ENCODE results near the gene DNAL4. TPM values are rescaled to one million over a fixed set of nuclear protein-coding genes. Genes with fewer than 3 reads are reported as not detected.

The DNAL4 gene
- total RNA-seq, 2 experiments from 2014 or later, result 1.9 to 2.7 TPM

DNA sequence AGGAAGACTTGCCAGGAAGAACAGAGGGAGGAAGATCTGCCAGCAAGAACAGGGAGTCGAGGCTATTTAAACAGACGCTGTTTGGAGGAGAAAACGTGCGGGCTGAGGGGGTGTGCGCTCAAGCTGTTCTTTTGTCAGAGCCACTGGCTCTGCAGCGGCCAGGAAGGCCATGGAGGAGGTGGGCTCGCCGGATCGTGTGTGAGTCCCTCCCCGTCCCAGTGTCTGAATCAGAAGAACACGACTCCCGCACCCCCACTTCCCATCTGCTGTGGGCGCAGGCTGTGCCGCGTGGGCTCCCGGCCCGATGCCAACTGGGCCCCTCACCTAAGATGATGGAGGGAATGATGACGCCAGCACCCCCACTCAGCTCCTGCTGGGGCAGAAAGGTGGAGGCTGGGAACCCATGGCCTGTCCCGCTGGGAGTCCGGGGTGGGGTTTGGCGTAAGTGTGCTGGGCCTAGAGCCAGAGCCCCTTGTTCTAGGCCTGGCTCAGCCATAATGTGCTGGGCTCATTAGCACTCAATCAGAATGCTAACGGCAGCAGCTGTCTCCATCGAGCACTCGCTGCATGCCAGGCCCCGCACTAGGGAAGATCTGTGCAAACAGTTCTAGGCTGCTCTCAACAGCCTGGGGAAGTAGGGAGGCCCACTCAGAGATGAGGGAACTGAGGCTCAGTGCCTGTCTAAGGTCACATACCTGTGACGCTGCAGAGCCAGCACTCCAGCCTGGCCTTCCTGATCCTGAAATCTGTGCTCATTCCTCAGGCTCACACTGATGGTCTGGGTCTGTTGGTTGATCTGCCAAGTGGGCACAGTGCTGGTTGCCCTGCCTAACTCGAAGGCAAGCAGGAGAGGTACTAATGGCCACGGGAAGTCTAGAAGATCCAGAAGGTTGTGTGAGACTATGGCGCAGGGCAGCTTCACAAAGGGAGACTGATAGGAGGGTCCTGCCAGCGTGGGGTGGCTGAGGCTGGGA, 38.3 kb upstream of the DNAL4 start:
- TF ChIP-seq, protein P1, sequence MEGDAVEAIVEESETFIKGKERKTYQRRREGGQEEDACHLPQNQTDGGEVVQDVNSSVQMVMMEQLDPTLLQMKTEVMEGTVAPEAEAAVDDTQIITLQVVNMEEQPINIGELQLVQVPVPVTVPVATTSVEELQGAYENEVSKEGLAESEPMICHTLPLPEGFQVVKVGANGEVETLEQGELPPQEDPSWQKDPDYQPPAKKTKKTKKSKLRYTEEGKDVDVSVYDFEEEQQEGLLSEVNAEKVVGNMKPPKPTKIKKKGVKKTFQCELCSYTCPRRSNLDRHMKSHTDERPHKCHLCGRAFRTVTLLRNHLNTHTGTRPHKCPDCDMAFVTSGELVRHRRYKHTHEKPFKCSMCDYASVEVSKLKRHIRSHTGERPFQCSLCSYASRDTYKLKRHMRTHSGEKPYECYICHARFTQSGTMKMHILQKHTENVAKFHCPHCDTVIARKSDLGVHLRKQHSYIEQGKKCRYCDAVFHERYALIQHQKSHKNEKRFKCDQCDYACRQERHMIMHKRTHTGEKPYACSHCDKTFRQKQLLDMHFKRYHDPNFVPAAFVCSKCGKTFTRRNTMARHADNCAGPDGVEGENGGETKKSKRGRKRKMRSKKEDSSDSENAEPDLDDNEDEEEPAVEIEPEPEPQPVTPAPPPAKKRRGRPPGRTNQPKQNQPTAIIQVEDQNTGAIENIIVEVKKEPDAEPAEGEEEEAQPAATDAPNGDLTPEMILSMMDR (IDR thresholded peaks at IDR 0.05), result no peak
- intact Hi-C loops (cut with DNase I, micrococcal nuclease), result no loop called here
- no peak overlapping the region for H3K4me3 Mint-ChIP-seq
- H3K36me3 ChIP-seq (ENCODE audit: insufficient read depth, low read length), result no peaks in the 10 kb centered on the region
- ChIA-PET POLR2A (no interaction called here), CTCF (no interaction called here)
- H3K4me3 ChIP-seq (ENCODE audit: low read length), result no peak overlapping the region
- DNase-seq (no peak), ATAC-seq (ENCODE audit: poor library complexity) (no peak)
- no peaks in the 10 kb centered on the region for H3K4me1 ChIP-seq (ENCODE audit: insufficient read depth, low read length)
- peaks cover 5% of the 10 kb centered on the region for H3K4me1 Mint-ChIP-seq (ENCODE audit: low read depth)
- no peak overlapping the region for H3K27ac ChIP-seq (ENCODE audit: low read depth in 1 of 2, low read length in 2 of 2)
- H3K27ac Mint-ChIP-seq, result no peak overlapping the region
- H3K36me3 Mint-ChIP-seq (ENCODE audit: low read depth), result no peaks in the 10 kb centered on the region
- no peaks in the 10 kb centered on the region for H3K27me3 ChIP-seq (ENCODE audit: control insufficient read depth in 1 of 2, insufficient read depth in 2 of 2, low read length in 2 of 2)
- no peaks in the 10 kb centered on the region for H3K27me3 Mint-ChIP-seq
- peaks cover 0 to 5% of the 10 kb centered on the region in 2 experiments for H3K9me3 ChIP-seq (ENCODE audit: control insufficient read depth in 1 of 2, insufficient read depth in 1 of 2, low read length in 2 of 2)
- no peaks in the 10 kb centered on the region for H3K9me3 Mint-ChIP-seq

DNA sequence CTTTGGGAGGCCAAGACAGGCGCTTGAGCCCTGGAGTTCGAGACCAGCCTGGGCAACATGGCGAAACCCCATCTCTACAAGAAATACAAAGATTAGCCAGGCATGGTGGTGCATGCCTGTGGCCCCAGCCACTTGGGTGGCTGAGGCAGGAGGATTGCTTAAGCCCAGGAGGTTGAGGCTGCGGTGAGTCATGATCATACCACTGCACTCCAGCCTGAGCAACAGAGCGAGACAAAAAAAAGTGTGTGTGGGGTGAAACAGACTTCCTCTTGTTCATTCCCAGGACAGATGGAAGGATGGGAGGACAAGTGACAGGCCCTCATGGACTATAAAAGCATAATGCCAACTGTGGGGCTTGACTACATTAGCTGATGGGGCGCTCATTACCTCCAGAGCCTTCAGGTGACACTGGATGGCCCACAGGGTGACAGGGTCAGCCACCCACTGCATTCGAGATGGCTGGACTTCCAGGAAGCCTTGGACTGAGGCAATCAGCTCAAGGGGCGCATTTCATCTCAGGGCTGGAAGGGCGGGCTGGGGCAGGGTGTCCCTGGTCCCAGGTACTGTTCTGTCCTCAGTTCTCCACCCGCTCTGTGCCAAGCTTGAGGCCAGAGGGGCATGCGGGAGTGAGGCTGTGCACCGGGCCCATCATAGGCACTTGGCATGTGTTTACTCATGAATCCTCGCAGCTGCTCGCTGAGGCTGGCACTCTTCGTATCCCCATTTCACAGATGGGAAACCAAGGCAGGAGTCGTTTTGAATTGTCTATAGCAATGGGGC, 37.4 kb upstream of the DNAL4 start:
- H3K36me3 ChIP-seq (ENCODE audit: insufficient read depth, low read length), result no peaks in the 10 kb centered on the region
- Mint-ChIP-seq H3K27me3 (no peaks in the 10 kb centered on the region), H3K9me3 (no peaks in the 10 kb centered on the region), H3K36me3 (ENCODE audit: low read depth) (no peaks in the 10 kb centered on the region), H3K4me3 (no peak overlapping the region), H3K4me1 (ENCODE audit: low read depth) (peaks cover 5% of the 10 kb centered on the region), H3K27ac (no peak overlapping the region)
- peaks cover 0 to 5% of the 10 kb centered on the region in 2 experiments for H3K9me3 ChIP-seq (ENCODE audit: control insufficient read depth in 1 of 2, insufficient read depth in 1 of 2, low read length in 2 of 2)
- CTCF ChIA-PET, result no interaction called here
- intact Hi-C loops (cut with DNase I, micrococcal nuclease), result no loop called here
- H3K4me1 ChIP-seq (ENCODE audit: insufficient read depth, low read length), result no peaks in the 10 kb centered on the region
- TF ChIP-seq, protein P1 (IDR thresholded peaks at IDR 0.05), result no peak
- H3K27ac ChIP-seq (ENCODE audit: low read depth in 1 of 2, low read length in 2 of 2), result no peak overlapping the region
- no peaks in the 10 kb centered on the region for H3K27me3 ChIP-seq (ENCODE audit: control insufficient read depth in 1 of 2, insufficient read depth in 2 of 2, low read length in 2 of 2)
- ATAC-seq (ENCODE audit: poor library complexity) (no peak), DNase-seq (no peak)
- no peak overlapping the region for H3K4me3 ChIP-seq (ENCODE audit: low read length)
- POLR2A ChIA-PET, result no interaction called here

DNA sequence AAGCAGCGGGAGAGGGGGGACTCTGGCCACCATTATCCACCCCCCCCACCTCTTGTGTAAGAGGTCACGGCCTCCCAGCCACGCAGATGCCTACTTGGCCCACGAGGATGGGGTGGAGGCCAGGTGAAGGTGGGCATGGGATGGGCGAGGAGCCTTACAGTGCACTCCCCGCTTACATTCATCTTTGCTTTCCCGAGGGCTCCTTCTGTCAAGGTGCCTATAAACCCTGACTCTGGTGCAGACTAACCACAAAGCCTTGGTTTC, 36.8 kb upstream of the DNAL4 start:
- H3K4me3 ChIP-seq (ENCODE audit: low read length), result no peak overlapping the region
- H3K27me3 ChIP-seq (ENCODE audit: control insufficient read depth in 1 of 2, insufficient read depth in 2 of 2, low read length in 2 of 2), result no peaks in the 10 kb centered on the region
- no peaks in the 10 kb centered on the region for H3K27me3 Mint-ChIP-seq
- no peak overlapping the region for H3K27ac Mint-ChIP-seq
- H3K4me1 ChIP-seq (ENCODE audit: insufficient read depth, low read length), result no peaks in the 10 kb centered on the region
- CTCF ChIA-PET, result no interaction called here
- DNase-seq, result no peak
- H3K9me3 Mint-ChIP-seq, result no peaks in the 10 kb centered on the region
- POLR2A ChIA-PET, result no interaction called here
- no peaks in the 10 kb centered on the region for H3K36me3 Mint-ChIP-seq (ENCODE audit: low read depth)
- H3K27ac ChIP-seq (ENCODE audit: low read depth in 1 of 2, low read length in 2 of 2), result no peak overlapping the region
- TF ChIP-seq, protein P1 (IDR thresholded peaks at IDR 0.05), result no peak
- ATAC-seq (ENCODE audit: poor library complexity), result no peak
- H3K4me1 Mint-ChIP-seq (ENCODE audit: low read depth), result peaks cover 5% of the 10 kb centered on the region
- peaks cover 0 to 5% of the 10 kb centered on the region in 2 experiments for H3K9me3 ChIP-seq (ENCODE audit: control insufficient read depth in 1 of 2, insufficient read depth in 1 of 2, low read length in 2 of 2)
- no peak overlapping the region for H3K4me3 Mint-ChIP-seq
- intact Hi-C loops (cut with DNase I, micrococcal nuclease), result no loop called here
- no peaks in the 10 kb centered on the region for H3K36me3 ChIP-seq (ENCODE audit: insufficient read depth, low read length)
